Right cardiac atrium (tissue), 5 donors: Measurements from ENCODE around the gene PRKN. TPM values are rescaled to one million over a fixed set of nuclear protein-coding genes. Genes with fewer than 3 reads are reported as not detected.
"Not testable (repeated sequence)": the region's sequence is repeated elsewhere in the genome, so short reads cannot be mapped to it uniquely, and the experiment has no call there.

Source experiments
- ATAC-seq, 2 donors: fragments of 200-7000 bp; cut with Tn5 transposase; one replicate each; pipeline versions ENCODE4 v1.8.0 to v1.9.1; 2020; ENCODE audit warnings: moderate library complexity in 2 of 2, mild to moderate bottlenecking in 1 of 2
- DNase-seq, 3 donors: peaks; one replicate each; pipeline ENCODE4 v3.0.0-alpha.2; 2020
- H3K27ac ChIP-seq: one replicate; pipeline ENCODE4 v1.5.1; 2013; ENCODE audit warnings: mild to moderate bottlenecking, low read length, control low read depth, moderate library complexity
- H3K27me3 ChIP-seq: one replicate; pipeline ENCODE4 v1.6.1; 2013; ENCODE audit not compliant: control insufficient read depth, insufficient read depth
- H3K4me1 ChIP-seq: one replicate; pipeline ENCODE4 v1.6.1; 2013; ENCODE audit warnings: low read length; ENCODE audit not compliant: control insufficient read depth, insufficient read depth
- H3K4me3 ChIP-seq: one replicate; pipeline ENCODE4 v1.5.1; 2013; ENCODE audit warnings: low read length, control low read depth
- H3K9me3 ChIP-seq: one replicate; pipeline ENCODE4 v1.6.1; 2013; ENCODE audit warnings: low read length; ENCODE audit not compliant: control insufficient read depth
- WGBS: extraction: QIAGEN DNeasy Blood & Tissue Kit; methylation state at CpG from one replicate; pipeline ENCODE4 v1.1.7; 2013; 5-methylcytosine and 5-hydroxymethylcytosine counted together
- intact Hi-C, 4 donors: fragments of 100-400 bp; cut with DNase I; formaldehyde crosslinking; loops; one replicate each; pipeline versions ENCODE4 v1.11.0 to v1.14.0; 2022 to 2023
- polyA plus RNA-seq: library from polyadenylated mRNA; stranded (reverse); fragments of 200-250 nt; gene quantifications from one replicate; pipeline ENCODE4 v1.2.3, GENCODE V29; 2013
- total RNA-seq, 4 donors: library from RNA; stranded (reverse); fragmentation: NEBNext Ultra II Directional; extraction: Animal tissue kit (Norgen Biotek cat#: 25700); gene quantifications; one replicate each; pipeline ENCODE4 v1.2.1, GENCODE V29; 2021
- donor health status: healthy with polysubstance abuse.
- donor health status: DM: no; HTN: yes; CAD: no.
- donor health status: DM: no; HTN: no; CAD: no.
- donor health status: DM: no; HTN: yes; CAD: no; lungs with severe emphysema.
- donor health status: DM: yes; HTN: yes; CAD: no.

The PRKN gene
- total and polyA plus RNA-seq, 5 donors, result 9.6 to 33.0 (median 24.8) TPM

DNA sequence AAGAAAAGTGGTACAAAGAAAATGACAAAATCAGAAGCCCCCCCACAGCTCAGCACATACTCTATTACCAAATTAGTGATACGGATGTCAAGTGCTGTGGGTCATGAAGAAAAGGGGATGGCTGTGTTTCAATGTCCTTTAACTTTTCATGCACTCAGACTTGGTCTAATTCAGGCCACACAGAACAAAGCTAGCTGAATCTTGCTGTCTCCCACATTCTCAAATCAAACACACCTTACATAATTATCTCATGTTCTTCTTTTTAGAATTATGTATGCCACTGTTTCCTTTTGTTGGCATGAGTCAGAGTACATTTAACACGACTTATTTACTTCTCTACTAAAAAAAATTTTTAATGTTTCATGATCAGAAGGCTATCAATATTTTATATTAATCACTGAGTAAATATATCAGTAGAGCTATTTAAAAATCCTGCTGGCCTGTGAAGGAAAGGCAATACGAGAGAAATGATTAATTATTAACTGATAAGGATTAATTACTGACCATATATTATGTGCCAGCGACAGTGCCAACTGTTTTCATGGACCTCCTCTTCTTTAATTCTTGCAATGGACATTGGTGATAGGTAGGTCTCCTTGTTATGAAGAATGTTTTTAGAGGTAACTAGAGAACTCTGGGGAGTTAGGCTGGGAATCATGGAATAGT, 857.2 kb downstream of the PRKN start:
- no peak for ATAC-seq
- Histone ChIP-seq H3K4me1 (no peaks in the 10 kb centered on the region), H3K27ac (no peak overlapping the region), H3K27me3 (no peaks in the 10 kb centered on the region), H3K4me3 (no peak overlapping the region), H3K9me3 (no peaks in the 10 kb centered on the region)
- WGBS, result 86% methylated on average over 4 of the region's 4 CpGs
- intact Hi-C loops, result no loop called here
- DNase-seq, result no peak

GRCh38 chr6:161869491-161869890, 858.1 kb downstream of the PRKN start:
- Histone ChIP-seq H3K4me1 (no peaks in the 10 kb centered on the region), H3K27me3 (no peaks in the 10 kb centered on the region), H3K9me3 (no peaks in the 10 kb centered on the region), H3K27ac (no peak overlapping the region), H3K4me3 (no peak overlapping the region)
- ATAC-seq (no peak), DNase-seq (no peak)
- 90% methylated on average over 4 of the region's 4 CpGs for WGBS
- intact Hi-C loops, result no loop called here

DNA sequence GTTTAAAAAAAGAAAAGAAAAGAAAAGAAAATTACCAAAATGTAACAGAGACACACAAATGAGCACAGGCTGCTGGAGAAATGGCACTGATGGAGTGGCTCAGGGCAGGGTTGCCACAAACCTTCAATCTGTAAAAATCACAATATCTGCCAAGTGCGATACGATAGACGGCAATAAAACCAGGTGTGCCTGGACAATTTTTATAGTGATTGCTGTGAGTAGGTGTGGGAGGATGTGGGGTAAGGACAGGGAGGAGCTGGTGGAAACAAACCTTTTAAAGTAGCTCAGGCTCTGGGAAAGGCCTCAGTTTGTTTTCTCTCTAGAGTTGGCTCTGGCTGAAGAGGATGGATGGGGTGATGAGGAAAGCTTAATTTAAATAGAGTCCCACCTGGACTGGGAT, 861.0 kb downstream of the PRKN start:
- H3K9me3 ChIP-seq, result no peaks in the 10 kb centered on the region
- ATAC-seq, result no peak
- intact Hi-C loops, result no loop called here
- no peaks in the 10 kb centered on the region for H3K27me3 ChIP-seq
- no peak overlapping the region for H3K4me3 ChIP-seq
- no peak for DNase-seq
- no peak overlapping the region for H3K27ac ChIP-seq
- WGBS, result 97% methylated on average over 3 of the region's 3 CpGs
- no peaks in the 10 kb centered on the region for H3K4me1 ChIP-seq

- intact Hi-C loops, H3K27me3 ChIP-seq, H3K4me1 ChIP-seq, DNase-seq, H3K9me3 ChIP-seq, H3K27ac ChIP-seq, ATAC-seq, H3K4me3 ChIP-seq: not testable (repeated sequence)
- WGBS, result 48% methylated on average over 2 of the region's 2 CpGs
Observed at GRCh38 chr6:161861061-161861460, 866.5 kb downstream of the PRKN start.

DNA sequence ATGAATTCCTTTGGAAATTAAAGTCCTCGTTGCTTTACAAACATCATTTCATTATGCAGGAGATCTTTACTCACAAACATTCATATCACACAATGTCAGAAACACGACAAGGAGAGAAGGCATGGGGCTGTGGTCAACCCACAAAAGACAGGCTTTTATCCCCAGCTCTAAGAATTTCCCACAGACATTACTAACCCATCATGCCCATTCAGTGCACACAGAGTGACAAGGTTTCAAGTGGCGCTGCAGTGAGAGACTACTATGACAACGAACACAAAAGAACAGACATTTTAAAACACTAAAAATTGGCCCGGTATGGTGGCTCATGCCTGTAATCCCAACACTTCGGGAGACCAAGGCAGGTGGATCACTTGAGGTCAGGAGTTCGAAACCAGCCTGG, 873.9 kb downstream of the PRKN start:
- H3K4me1 ChIP-seq, result no peaks in the 10 kb centered on the region
- no peak overlapping the region for H3K4me3 ChIP-seq
- ATAC-seq, result no peak
- 85% methylated on average over 7 of the region's 7 CpGs for WGBS
- H3K27ac ChIP-seq, result no peak overlapping the region
- intact Hi-C loops, result no loop called here
- no peaks in the 10 kb centered on the region for H3K27me3 ChIP-seq
- H3K9me3 ChIP-seq, result no peaks in the 10 kb centered on the region
- DNase-seq, result no peak

DNA sequence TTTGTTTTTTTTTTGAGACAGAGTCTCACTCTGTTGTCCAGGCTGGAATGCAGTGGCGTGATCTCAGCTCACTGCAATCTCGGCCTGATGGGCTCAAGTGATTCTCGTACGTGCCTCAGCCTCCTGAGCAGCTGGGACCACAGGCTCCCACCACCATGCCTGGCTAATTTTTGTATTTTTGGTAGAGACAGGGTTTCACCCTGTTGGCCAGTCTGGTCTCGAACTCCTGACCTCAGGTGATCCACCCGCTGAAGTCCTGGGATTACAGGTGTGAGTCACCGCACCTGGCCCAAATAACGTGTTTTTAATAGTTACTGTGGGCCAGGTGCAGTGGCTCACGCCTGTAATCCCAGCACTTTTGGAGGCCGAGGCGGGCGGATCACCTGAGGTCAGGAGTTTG, 876.1 kb downstream of the PRKN start:
- DNase-seq, H3K27ac ChIP-seq, H3K4me1 ChIP-seq, H3K4me3 ChIP-seq, H3K9me3 ChIP-seq, intact Hi-C loops, H3K27me3 ChIP-seq, ATAC-seq: not testable (repeated sequence)
- 97% methylated on average over 12 of the region's 12 CpGs for WGBS

GRCh38 chr6:161850562-161850961, 877.0 kb downstream of the PRKN start:
- H3K4me1 ChIP-seq, result no peaks in the 10 kb centered on the region
- no peak overlapping the region for H3K4me3 ChIP-seq
- DNase-seq (no peak), ATAC-seq (no peak)
- H3K27ac ChIP-seq, result no peak overlapping the region
- WGBS, result 71% methylated on average over 2 of the region's 2 CpGs
- H3K9me3 ChIP-seq, result no peaks in the 10 kb centered on the region
- intact Hi-C loops, result no loop called here
- no peaks in the 10 kb centered on the region for H3K27me3 ChIP-seq

DNA sequence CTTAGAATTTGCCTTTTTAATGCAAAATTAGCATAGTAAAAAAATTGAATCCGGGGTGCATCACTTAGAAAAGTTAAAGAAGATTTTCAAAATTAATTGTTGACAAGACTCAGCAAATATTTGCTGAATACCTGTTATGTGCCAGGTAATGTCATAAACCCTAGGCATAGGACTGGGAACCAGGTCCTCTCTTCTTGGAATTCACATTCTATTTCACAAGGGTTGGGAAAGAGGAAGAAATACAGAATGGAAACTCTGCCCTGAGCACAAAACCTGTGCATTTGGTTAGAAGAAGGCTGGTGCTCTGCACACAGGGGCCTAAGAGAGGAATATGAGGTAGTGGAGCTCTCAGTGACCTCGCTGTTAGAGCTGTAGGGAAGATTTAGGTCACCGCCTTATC, 879.9 kb downstream of the PRKN start:
- Histone ChIP-seq H3K27me3 (no peaks in the 10 kb centered on the region), H3K4me3 (no peak overlapping the region), H3K9me3 (no peaks in the 10 kb centered on the region), H3K4me1 (peaks cover 2% of the 10 kb centered on the region), H3K27ac (no peak overlapping the region)
- DNase-seq (no peak), ATAC-seq (peak in 1 of 2 donors; percentile 24)
- 85% methylated on average over 3 of the region's 3 CpGs for WGBS
- intact Hi-C loops, result no loop called here

- no peak for DNase-seq
- H3K4me3 ChIP-seq, result no peak overlapping the region
- WGBS, result 81% methylated on average over 4 of the region's 4 CpGs
- H3K27ac ChIP-seq, result no peak overlapping the region
- peaks cover 2% of the 10 kb centered on the region for H3K4me1 ChIP-seq
- no peaks in the 10 kb centered on the region for H3K27me3 ChIP-seq
- no peaks in the 10 kb centered on the region for H3K9me3 ChIP-seq
- intact Hi-C loops, result no loop called here
- no peak for ATAC-seq
Observed at GRCh38 chr6:161844804-161845203, 882.8 kb downstream of the PRKN start.

DNA sequence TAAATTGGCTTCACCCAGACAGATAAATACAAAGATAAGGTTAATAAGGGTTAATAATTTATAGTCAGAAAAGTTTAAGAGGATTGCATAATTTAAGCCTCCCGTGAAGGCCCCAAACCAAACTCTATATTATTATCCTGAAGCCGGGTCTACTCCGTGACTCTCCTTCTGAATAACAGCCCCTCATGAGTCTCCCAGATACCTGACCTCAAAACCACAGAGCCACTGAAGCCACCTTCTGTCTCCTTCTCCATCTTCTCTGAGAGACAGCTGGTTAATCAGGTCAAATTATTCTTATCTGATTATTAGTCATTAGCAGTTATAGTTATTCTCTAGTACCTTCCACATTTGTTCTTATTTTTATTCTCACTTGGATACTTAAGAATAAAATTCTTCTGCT, 884.5 kb downstream of the PRKN start:
- Histone ChIP-seq H3K27ac (no peak overlapping the region), H3K4me3 (no peak overlapping the region), H3K27me3 (no peaks in the 10 kb centered on the region), H3K4me1 (peaks cover 2% of the 10 kb centered on the region), H3K9me3 (no peaks in the 10 kb centered on the region)
- no peak for ATAC-seq
- no peak for DNase-seq
- intact Hi-C loops, result no loop called here
- WGBS, result 83% methylated on average over 3 of the region's 3 CpGs

DNA sequence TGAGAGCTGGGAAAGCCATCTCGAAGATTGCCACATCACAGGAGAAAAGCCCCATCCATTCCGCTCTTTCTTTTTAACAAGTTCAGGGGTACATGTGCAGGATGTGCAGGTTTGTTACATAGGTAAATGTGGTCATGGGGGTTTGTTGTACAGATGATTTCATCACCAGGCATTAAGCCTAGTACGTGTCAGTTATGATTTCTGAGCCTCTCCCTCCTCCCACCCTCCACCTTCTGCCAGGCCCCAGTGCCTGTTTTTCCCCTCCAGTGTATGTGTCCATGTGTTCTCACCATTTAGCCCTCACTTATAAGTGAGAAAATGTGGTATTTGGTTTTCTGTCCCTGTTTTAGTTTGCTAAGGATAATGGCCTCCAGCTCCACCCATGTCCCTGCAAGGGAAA, 887.2 kb downstream of the PRKN start:
- Histone ChIP-seq H3K4me3 (no peak overlapping the region), H3K27me3 (no peaks in the 10 kb centered on the region), H3K9me3 (no peaks in the 10 kb centered on the region), H3K4me1 (peaks cover 2% of the 10 kb centered on the region), H3K27ac (no peak overlapping the region)
- DNase-seq (no peak), ATAC-seq (no peak)
- over 99% methylated on average over 3 of the region's 3 CpGs for WGBS
- intact Hi-C loops, result no loop called here
